Stimulated activated effector memory CD8-positive, alpha-beta T cell treated with anti-CD3 and anti-CD28 coated beads, Interleukin-12 subunit alpha, Interleukin-12 subunit beta, amount 100 ng/mL, for 72 hours (primary cell): ENCODE data around the gene SPAG4.
A peak's percentile ranks its signal among the peaks of the same experiment; 100 is the strongest.

Experiments used
- ATAC-seq: fragments of 150-1000 bp; cut with Tn5 transposase; 2 replicates; pipeline ENCODE4 v1.10.0; 2021
- DNase-seq, 2 donors: peaks; one replicate each; pipeline ENCODE4 v3.0.0; 2021 to 2022; ENCODE audit warnings: low spot score in 2 of 2
- H3K27ac Mint-ChIP-seq: one replicate; pipeline ENCODE4 v1.8.0; 2022; ENCODE audit warnings: mild to moderate bottlenecking, mixed read lengths
- H3K36me3 Mint-ChIP-seq: one replicate; pipeline ENCODE4 v1.8.0; 2022; ENCODE audit warnings: mild to moderate bottlenecking, mixed read lengths
- H3K4me1 Mint-ChIP-seq: one replicate; pipeline ENCODE4 v1.8.0; 2022; ENCODE audit warnings: mixed read lengths
- H3K4me3 Mint-ChIP-seq: one replicate; pipeline ENCODE4 v1.8.0; 2022; ENCODE audit warnings: mild to moderate bottlenecking, mixed read lengths
- H3K9me3 Mint-ChIP-seq: one replicate; pipeline ENCODE4 v1.8.0; 2022; ENCODE audit warnings: mixed read lengths

The SPAG4 gene

GRCh38 chr20:35607003-35607735 lies 8.5 kb upstream of the SPAG4 start:
- peaks cover 5% of the 10 kb centered on the region for H3K4me1 Mint-ChIP-seq
- no peak overlapping the region for H3K4me3 Mint-ChIP-seq
- no peak for ATAC-seq
- H3K27ac Mint-ChIP-seq = no peak overlapping the region
- no peaks in the 10 kb centered on the region for H3K9me3 Mint-ChIP-seq
- DNase-seq = no peak
- H3K36me3 Mint-ChIP-seq = no peaks in the 10 kb centered on the region

- no peak overlapping the region for H3K27ac Mint-ChIP-seq
- peaks cover 18% of the 10 kb centered on the region for H3K4me1 Mint-ChIP-seq
- no peak for DNase-seq
- no peaks in the 10 kb centered on the region for H3K9me3 Mint-ChIP-seq
- no peak for ATAC-seq
- H3K4me3 Mint-ChIP-seq = no peak overlapping the region
- H3K36me3 Mint-ChIP-seq = peaks cover 16% of the 10 kb centered on the region
Observed at GRCh38 chr20:35610833-35611427, 4.7 kb upstream of the SPAG4 start.

DNA sequence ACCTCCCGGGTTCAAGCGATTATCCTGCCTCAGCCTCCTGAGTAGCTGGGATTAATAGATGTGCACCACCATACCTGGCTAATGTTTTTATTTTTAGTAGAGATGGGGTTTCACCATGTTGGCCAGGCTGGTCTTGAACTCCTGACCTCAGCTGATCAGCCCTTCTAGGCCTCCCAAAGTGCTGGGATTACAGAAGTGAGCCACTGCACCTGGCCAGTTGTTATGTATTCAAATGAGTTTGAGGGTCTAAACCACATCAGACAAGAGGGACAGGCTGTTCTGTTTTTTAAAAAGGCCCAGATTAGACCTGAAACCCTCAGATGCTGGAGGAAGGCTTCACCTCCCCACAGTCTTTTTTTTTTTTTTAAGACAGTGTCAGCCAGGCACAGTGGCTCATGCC lies 4.1 kb upstream of the SPAG4 start:
- H3K9me3 Mint-ChIP-seq = no peaks in the 10 kb centered on the region
- no peak overlapping the region for H3K4me3 Mint-ChIP-seq
- no peak for ATAC-seq

GRCh38 chr20:35616465-35617396 lies 1.1 kb downstream of the SPAG4 start:
- Mint-ChIP-seq H3K36me3 (peaks cover 61% of the 10 kb centered on the region), H3K4me3 (peak overlapping the region; percentile 87), H3K9me3 (no peaks in the 10 kb centered on the region), H3K4me1 (peaks cover 53% of the 10 kb centered on the region), H3K27ac (peak overlapping the region; percentile 94)
- DNase-seq = peak; percentile 39 to 99
- ATAC-seq = no peak

More for the DNA sequence above, 4.1 kb upstream of the SPAG4 start:
- DNase-seq = no peak
- Mint-ChIP-seq H3K4me1 (peaks cover 21% of the 10 kb centered on the region), H3K36me3 (peaks cover 22% of the 10 kb centered on the region), H3K27ac (no peak overlapping the region)

- peak overlapping the region; percentile 94 for H3K27ac Mint-ChIP-seq
- no peaks in the 10 kb centered on the region for H3K9me3 Mint-ChIP-seq
- ATAC-seq (no peak), DNase-seq (peak in 1 of 2 donors; percentile 74)
- peaks cover 66% of the 10 kb centered on the region for H3K36me3 Mint-ChIP-seq
- peaks cover 53% of the 10 kb centered on the region for H3K4me1 Mint-ChIP-seq
- H3K4me3 Mint-ChIP-seq = peak overlapping the region; percentile 87
Observed at GRCh38 chr20:35617397-35618262, 2.0 kb downstream of the SPAG4 start.

- DNase-seq (peak in 1 of 2 donors; percentile 59), ATAC-seq (no peak)
- peaks cover 53% of the 10 kb centered on the region for H3K4me1 Mint-ChIP-seq
- peak overlapping the region; percentile 94 for H3K27ac Mint-ChIP-seq
- H3K36me3 Mint-ChIP-seq = peaks cover 72% of the 10 kb centered on the region
- no peaks in the 10 kb centered on the region for H3K9me3 Mint-ChIP-seq
- H3K4me3 Mint-ChIP-seq = peak overlapping the region; percentile 87
Observed at GRCh38 chr20:35618263-35619131, 2.9 kb downstream of the SPAG4 start.

DNA sequence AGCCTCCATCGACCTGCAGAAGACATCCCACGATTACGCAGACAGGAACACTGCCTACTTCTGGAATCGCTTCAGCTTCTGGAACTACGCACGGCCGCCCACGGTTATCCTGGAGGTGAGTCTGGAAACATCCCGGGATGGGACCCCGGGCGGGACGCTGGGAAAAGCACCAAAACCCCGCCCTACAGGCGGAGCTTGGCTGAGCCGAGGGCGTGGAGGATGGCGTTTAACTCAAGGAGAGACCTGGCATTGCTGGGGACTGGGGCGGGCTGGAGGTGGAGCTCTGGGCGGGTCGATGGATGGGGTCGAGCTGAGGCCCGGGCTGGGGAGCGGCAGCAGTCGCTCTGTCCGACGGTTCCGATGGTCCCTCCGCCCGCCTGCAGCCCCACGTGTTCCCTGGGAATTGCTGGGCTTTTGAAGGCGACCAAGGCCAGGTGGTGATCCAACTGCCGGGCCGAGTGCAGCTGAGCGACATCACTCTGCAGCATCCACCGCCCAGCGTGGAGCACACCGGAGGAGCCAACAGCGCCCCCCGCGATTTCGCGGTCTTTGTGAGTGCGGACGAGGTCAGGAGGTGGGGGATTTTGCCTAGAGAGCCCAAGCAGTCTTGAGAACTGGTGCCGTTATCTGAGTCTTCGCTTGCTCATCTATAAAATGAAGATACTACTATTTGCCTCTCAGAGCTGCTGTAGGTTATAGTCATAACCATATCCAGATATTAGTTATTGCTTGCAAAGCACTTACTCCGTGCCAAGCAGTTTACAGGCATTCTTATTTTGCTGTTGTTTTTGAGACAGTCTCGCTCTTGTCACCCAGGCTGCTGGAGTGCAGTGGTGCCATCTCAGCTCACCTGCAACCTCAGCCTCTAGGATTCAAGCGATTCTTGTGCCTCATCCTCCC lies 3.8 kb downstream of the SPAG4 start:
- Mint-ChIP-seq H3K4me3 (peak overlapping the region; percentile 87), H3K4me1 (peaks cover 50% of the 10 kb centered on the region), H3K9me3 (no peaks in the 10 kb centered on the region), H3K36me3 (peaks cover 78% of the 10 kb centered on the region), H3K27ac (peak overlapping the region; percentile 89)
- DNase-seq (peak; percentile 72 to 94), ATAC-seq (peak; percentile 73)

- Mint-ChIP-seq H3K4me1 (peaks cover 41% of the 10 kb centered on the region), H3K4me3 (peak overlapping the region; percentile 87)
Observed at GRCh38 chr20:35620818-35621559, 5.4 kb downstream of the SPAG4 start.

GRCh38 chr20:35621560-35621946 lies 5.9 kb downstream of the SPAG4 start:
- no peak for ATAC-seq
- Mint-ChIP-seq H3K4me1 (peaks cover 37% of the 10 kb centered on the region), H3K9me3 (no peaks in the 10 kb centered on the region), H3K36me3 (peaks cover 79% of the 10 kb centered on the region), H3K27ac (peak overlapping the region; percentile 48), H3K4me3 (no peak overlapping the region)
- no peak for DNase-seq

More at GRCh38 chr20:35620818-35621559, 5.4 kb downstream of the SPAG4 start:
- Mint-ChIP-seq H3K27ac (peak overlapping the region; percentile 48), H3K36me3 (peaks cover 79% of the 10 kb centered on the region), H3K9me3 (no peaks in the 10 kb centered on the region)
- ATAC-seq (no peak), DNase-seq (no peak)

- no peak for DNase-seq
- Mint-ChIP-seq H3K36me3 (peaks cover 91% of the 10 kb centered on the region), H3K27ac (peak overlapping the region; percentile 79), H3K4me3 (no peak overlapping the region), H3K9me3 (no peaks in the 10 kb centered on the region), H3K4me1 (no peaks in the 10 kb centered on the region)
- ATAC-seq = no peak
Observed at GRCh38 chr20:35625584-35626385, 10.2 kb downstream of the SPAG4 start.

DNA sequence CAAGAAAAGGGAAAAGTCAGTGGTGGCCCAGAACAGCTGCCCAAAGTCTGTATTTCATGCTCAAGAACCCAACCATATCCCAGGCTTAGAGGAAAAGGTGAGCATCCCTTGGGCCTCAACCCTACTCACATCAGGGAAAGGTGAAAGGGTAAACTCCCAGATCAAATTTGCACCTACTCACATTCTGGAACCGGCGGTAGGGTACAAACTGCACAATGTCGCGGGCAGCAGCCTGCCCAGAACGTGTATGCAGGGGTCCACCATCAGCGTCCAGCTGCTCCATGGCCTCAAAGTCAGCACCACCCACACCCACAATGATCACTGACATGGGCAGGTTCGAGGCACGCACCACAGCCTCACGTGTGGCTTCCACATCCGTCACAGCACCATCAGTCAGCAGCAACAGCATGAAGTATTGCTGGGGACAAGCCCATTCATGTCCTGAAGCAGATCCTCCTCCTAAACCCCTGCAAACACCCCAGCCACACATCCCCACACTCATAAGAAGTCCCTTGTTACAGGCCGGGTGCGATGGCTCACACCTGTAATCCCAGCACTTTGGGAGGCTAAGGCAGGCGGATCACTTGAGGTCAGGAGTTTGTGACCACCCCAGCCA lies 10.9 kb downstream of the SPAG4 start:
- ATAC-seq (no peak), DNase-seq (no peak)
- Mint-ChIP-seq H3K4me1 (no peaks in the 10 kb centered on the region), H3K9me3 (no peaks in the 10 kb centered on the region), H3K4me3 (no peak overlapping the region), H3K36me3 (peaks cover 91% of the 10 kb centered on the region), H3K27ac (peak overlapping the region; percentile 79)

DNA sequence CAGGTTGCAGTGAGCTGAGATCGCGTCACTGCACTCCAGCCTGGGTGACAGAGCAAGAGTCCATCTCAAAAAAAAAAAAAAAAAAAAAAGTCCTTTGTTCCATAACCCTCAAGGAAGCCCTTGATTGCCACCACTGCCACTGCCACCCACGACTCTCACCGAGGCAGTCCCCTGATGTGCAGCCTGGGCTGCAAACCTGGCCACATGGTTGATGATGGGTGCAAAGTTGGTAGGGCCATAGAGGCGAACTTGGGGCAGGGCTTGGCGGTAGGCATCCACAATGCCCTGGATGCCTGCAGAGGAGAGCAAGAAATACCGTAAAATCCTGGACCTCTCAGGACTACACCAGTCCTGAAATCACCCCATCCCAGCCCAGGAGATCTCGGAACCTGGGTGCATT lies 11.5 kb downstream of the SPAG4 start:
- ATAC-seq (no peak), DNase-seq (no peak)
- H3K4me3 Mint-ChIP-seq = no peak overlapping the region
- H3K9me3 Mint-ChIP-seq = no peaks in the 10 kb centered on the region
- H3K4me1 Mint-ChIP-seq = no peaks in the 10 kb centered on the region
- peaks cover 91% of the 10 kb centered on the region for H3K36me3 Mint-ChIP-seq
- peak overlapping the region; percentile 79 for H3K27ac Mint-ChIP-seq
